Smooth muscle cell (in vitro differentiated cells): ENCODE results near the gene ADAMTS1. TPM values are rescaled to one million over a fixed set of nuclear protein-coding genes. Genes with fewer than 3 reads are reported as not detected.

Experiments
- DNase-seq: peaks from one replicate; lab custom pipeline; 2025; ENCODE audit not compliant: unreplicated experiment; lab: John Stamatoyannopoulos, UW
- H2AFZ ChIP-seq: fragments of 200-600 bp; sonication (generic); 2 replicates; pipeline ENCODE4 v1.6.0; 2016; ENCODE audit warnings: antibody characterized with exemption, low read depth, mild to moderate bottlenecking
- H3F3A ChIP-seq: fragments of 200-600 bp; sonication (generic); 2 replicates; pipeline ENCODE4 v1.6.0; 2017; ENCODE audit warnings: antibody characterized with exemption, low read depth
- H3K27ac ChIP-seq: fragments of 200-600 bp; sonication (generic); 2 replicates; pipeline ENCODE4 v1.5.1; 2016; ENCODE audit warnings: low read depth, mild to moderate bottlenecking
- H3K27me3 ChIP-seq: fragments of 200-600 bp; sonication (generic); 2 replicates; pipeline ENCODE4 v1.6.1; 2016; ENCODE audit warnings: low read depth, mild to moderate bottlenecking
- H3K36me3 ChIP-seq: fragments of 200-600 bp; sonication (generic); 2 replicates; pipeline ENCODE4 v1.5.1; 2016; ENCODE audit warnings: low read depth
- H3K4me1 ChIP-seq: fragments of 200-600 bp; sonication (generic); 2 replicates; pipeline ENCODE4 v1.5.1; 2016; ENCODE audit warnings: low read depth
- H3K4me2 ChIP-seq: fragments of 200-600 bp; sonication (generic); 2 replicates; pipeline ENCODE4 v1.6.0; 2016; ENCODE audit warnings: mild to moderate bottlenecking
- H3K4me3 ChIP-seq: fragments of 200-600 bp; sonication (generic); 2 replicates; pipeline ENCODE4 v1.5.1; 2016; ENCODE audit warnings: mild to moderate bottlenecking
- H3K79me2 ChIP-seq: fragments of 200-600 bp; sonication (generic); 2 replicates; pipeline ENCODE4 v1.6.0; 2016; ENCODE audit warnings: low read depth, mild to moderate bottlenecking
- H3K9ac ChIP-seq: fragments of 200-600 bp; sonication (generic); 2 replicates; pipeline ENCODE4 v1.6.0; 2016; ENCODE audit warnings: low read depth
- H3K9me3 ChIP-seq: fragments of 200-600 bp; sonication (generic); replicated peaks from 2 replicates; pipeline ENCODE4 v1.5.1; 2016; ENCODE audit warnings: low read depth
- H4K20me1 ChIP-seq: fragments of 200-600 bp; sonication (generic); 2 replicates; pipeline ENCODE4 v1.6.0; 2016; ENCODE audit warnings: low read depth
- CTCF ChIP-seq: fragments of 200-600 bp; sonication (generic); IDR thresholded peaks from 2 replicates; pipeline ENCODE4 v1.5.1; 2017; ENCODE audit warnings: borderline replicate concordance, mild to moderate bottlenecking, antibody characterized with exemption; ENCODE audit not compliant: insufficient read depth, poor library complexity, severe bottlenecking
- WGBS: methylation state at CpG from one replicate; pipeline ENCODE4 v1.1.7; 2016; ENCODE audit warnings: low lambda C conversion rate; 5-methylcytosine and 5-hydroxymethylcytosine counted together
- polyA plus RNA-seq: library from polyadenylated mRNA; unstranded; fragments of >200 nt; fragmentation: Nextera tagmentation; extraction: Ambion mirVana; gene quantifications from 2 replicates; pipeline ENCODE4 v1.2.1, GENCODE V29; 2016
- total RNA-seq: library from RNA; depleted of rRNA; stranded (reverse); fragments of >200 nt; gene quantifications from 2 replicates; pipeline ENCODE4 v1.2.3, GENCODE V29; 2014

Gene ADAMTS1
- total and polyA plus RNA-seq, 2 experiments from 2014 or later: 181 to 264 TPM

DNA sequence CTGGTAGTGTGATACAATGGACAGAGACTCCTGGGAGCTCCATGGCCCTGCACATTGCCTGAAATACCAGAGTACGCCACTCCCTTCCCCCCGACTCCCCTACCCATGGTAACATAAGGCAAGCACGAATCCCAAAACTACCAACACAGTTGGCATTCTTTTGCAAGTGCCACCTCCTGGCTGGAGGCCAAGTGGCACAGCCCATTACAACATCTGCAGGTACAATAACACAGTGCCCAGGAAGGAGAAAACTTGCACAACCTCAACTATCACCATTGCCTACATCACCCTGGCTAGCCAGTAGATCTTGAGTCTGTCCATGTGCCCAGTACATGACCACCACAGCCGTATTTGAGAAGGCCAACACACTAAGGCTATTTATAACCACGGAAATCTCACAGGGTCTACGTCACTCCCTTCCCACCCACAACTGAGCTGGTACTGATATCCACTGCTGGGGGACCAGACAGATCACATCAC is 11.7 kb downstream of the ADAMTS1 start:
- H4K20me1 ChIP-seq: peaks cover 21% of the 10 kb centered on the region
- no peaks in the 10 kb centered on the region for H3K4me1 ChIP-seq
- no peaks in the 10 kb centered on the region for H3K9me3 ChIP-seq
- H3F3A ChIP-seq: peaks cover 41% of the 10 kb centered on the region
- WGBS: 81% methylated on average over 6 of the region's 6 CpGs
- H3K79me2 ChIP-seq: no peaks in the 10 kb centered on the region
- H3K27me3 ChIP-seq: no peaks in the 10 kb centered on the region
- H3K4me2 ChIP-seq: no peak overlapping the region
- no peak overlapping the region for H3K4me3 ChIP-seq
- no peak for TF ChIP-seq CTCF
- peaks cover 5% of the 10 kb centered on the region for H3K36me3 ChIP-seq
- no peak overlapping the region for H3K9ac ChIP-seq
- peak overlapping the region; percentile 49 for H3K27ac ChIP-seq
- H2AFZ ChIP-seq: no peak overlapping the region
- no peak for DNase-seq

- Histone ChIP-seq H3K4me2 (no peak overlapping the region), H3K4me1 (no peaks in the 10 kb centered on the region), H3K27me3 (no peaks in the 10 kb centered on the region), H3K4me3 (no peak overlapping the region), H3K79me2 (no peaks in the 10 kb centered on the region), H2AFZ (no peak overlapping the region), H4K20me1 (peaks cover 16% of the 10 kb centered on the region), H3K27ac (peak overlapping the region; percentile 49), H3K9ac (no peak overlapping the region), H3K9me3 (no peaks in the 10 kb centered on the region), H3K36me3 (peaks cover under 1% of the 10 kb centered on the region), H3F3A (peaks cover 36% of the 10 kb centered on the region)
- 71% methylated on average over 4 of the region's 4 CpGs for WGBS
- DNase-seq: no peak
- TF ChIP-seq CTCF: no peak
These were observed 12.2 kb downstream of the ADAMTS1 start for GRCh38 chr21:26833011-26833410.

- H3K9ac ChIP-seq: no peak overlapping the region
- no peaks in the 10 kb centered on the region for H3K36me3 ChIP-seq
- no peaks in the 10 kb centered on the region for H3K79me2 ChIP-seq
- no peaks in the 10 kb centered on the region for H3K9me3 ChIP-seq
- no peak overlapping the region for H3K4me2 ChIP-seq
- 40% methylated on average over 11 of the region's 11 CpGs for WGBS
- DNase-seq: peak; percentile 24
- H3F3A ChIP-seq: peaks cover 34% of the 10 kb centered on the region
- H3K4me3 ChIP-seq: no peak overlapping the region
- H2AFZ ChIP-seq: no peak overlapping the region
- no peak for TF ChIP-seq CTCF
- no peaks in the 10 kb centered on the region for H3K27me3 ChIP-seq
- H4K20me1 ChIP-seq: peaks cover 12% of the 10 kb centered on the region
- H3K4me1 ChIP-seq: no peaks in the 10 kb centered on the region
- peak overlapping the region; percentile 49 for H3K27ac ChIP-seq
These were observed 12.7 kb downstream of the ADAMTS1 start for GRCh38 chr21:26832546-26832945.

DNA sequence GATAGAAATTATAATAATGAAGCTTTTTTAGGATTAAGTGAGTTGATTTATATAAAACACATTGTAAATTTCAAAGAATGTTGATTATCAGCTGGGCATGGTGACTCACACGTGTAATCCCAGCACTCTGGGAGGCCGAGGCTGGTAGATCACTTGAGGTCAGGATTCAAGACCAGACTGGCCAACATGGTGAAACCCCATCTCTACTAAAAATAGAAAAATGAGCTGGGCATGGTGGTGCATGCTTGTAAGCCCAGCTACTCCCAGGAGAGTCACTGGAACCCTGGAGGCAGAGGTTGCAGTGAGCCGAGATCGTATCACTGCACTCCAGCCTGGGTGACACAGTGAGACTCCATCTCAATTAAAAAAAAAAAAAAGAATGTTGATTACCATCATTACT is 18.4 kb downstream of the ADAMTS1 start:
- H3K9ac ChIP-seq: no peak overlapping the region
- H3K4me1 ChIP-seq: no peaks in the 10 kb centered on the region
- no peaks in the 10 kb centered on the region for H3F3A ChIP-seq
- H2AFZ ChIP-seq: no peak overlapping the region
- no peaks in the 10 kb centered on the region for H3K36me3 ChIP-seq
- no peaks in the 10 kb centered on the region for H3K27me3 ChIP-seq
- DNase-seq: no peak
- H3K4me2 ChIP-seq: no peak overlapping the region
- H3K9me3 ChIP-seq: no peaks in the 10 kb centered on the region
- no peaks in the 10 kb centered on the region for H4K20me1 ChIP-seq
- 52% methylated on average over 4 of the region's 4 CpGs for WGBS
- no peak for TF ChIP-seq CTCF
- no peak overlapping the region for H3K4me3 ChIP-seq
- no peak overlapping the region for H3K27ac ChIP-seq
- no peaks in the 10 kb centered on the region for H3K79me2 ChIP-seq
